ENCODE data around the gene TOM1. TPM values are rescaled to one million over a fixed set of nuclear protein-coding genes. Genes with fewer than 3 reads are reported as not detected.

The TOM1 gene
- total and polyA plus RNA-seq, 2 donors (not counting 1 experiment from before 2014, with no cell fraction given) = 25.3 to 53.2 TPM

GRCh38 chr22:35367331-35367886 is 67.7 kb downstream of the TOM1 start:
- 1% methylated on average over 9 of the region's 9 CpGs for WGBS (ENCODE audit: insufficient coverage)
- Histone ChIP-seq H3K4me2 (replicated peaks; ENCODE audit: low read depth, low read length, poor library complexity, severe bottlenecking) (peak overlapping the region; percentile 61), H3K36me3 (replicated peaks in 1 of 2; ENCODE audit: control extremely low read depth in 1 of 2, control insufficient read depth in 1 of 2, extremely low read depth in 1 of 2, insufficient read depth in 2 of 2, low read length in 1 of 2) (no peaks in the 10 kb centered on the region), H3K27me3 (replicated peaks in 1 of 4; ENCODE audit: control extremely low read depth in 1 of 4, control insufficient read depth in 3 of 4, insufficient read depth in 4 of 4, low read length in 3 of 4) (no peaks in the 10 kb centered on the region), H3K9me3 (ENCODE audit: control extremely low read depth in 1 of 3, control insufficient read depth in 2 of 3, insufficient read depth in 1 of 3, low read length in 2 of 3) (peaks cover 0 to 6% (median 0%) of the 10 kb centered on the region in 3 donors), H3K79me2 (ENCODE audit: control insufficient read depth, insufficient read depth, low read length) (no peaks in the 10 kb centered on the region), H3K4me3 (ENCODE audit: control extremely low read depth in 1 of 5, extremely low read depth in 1 of 5, insufficient read depth in 1 of 5, low read depth in 2 of 5, low read length in 4 of 5) (peak overlapping the region in 1 of 5 experiments; percentile 5), H3K27ac (ENCODE audit: low read length in 2 of 2) (peak overlapping the region; percentile 37 to 67), H4K20me1 (ENCODE audit: control insufficient read depth, insufficient read depth, low read length, poor library complexity, severe bottlenecking) (no peaks in the 10 kb centered on the region), H3K4me1 (ENCODE audit: control insufficient read depth in 2 of 2, insufficient read depth in 2 of 2, low read length in 2 of 2) (peaks cover 30 to 59% of the 10 kb centered on the region in 2 donors), H2AFZ (ENCODE audit: insufficient read depth, low read depth, low read length, poor library complexity, severe bottlenecking) (peak overlapping the region; percentile 3), H3K9ac (ENCODE audit: low read length) (no peak overlapping the region)
- Mint-ChIP-seq H3K4me3 (peak overlapping the region; percentile 65), H3K27me3 (no peaks in the 10 kb centered on the region), H3K4me1 (peaks cover 49% of the 10 kb centered on the region), H3K27ac (peak overlapping the region; percentile 81), H3K9me3 (ENCODE audit: insufficient read depth) (no peaks in the 10 kb centered on the region)
- ChIA-PET POLR2A (interaction anchor here (0.5 to 2.1 kb wide), 4 partner anchors 10 to 43 kb away, joined by 3 to 6 read pairs (median 6); no protein-coding TSS in a partner anchor), CTCF (interaction anchor here (1.0 to 2.4 kb wide), 4 partner anchors 8 to 44 kb away, joined by 3 to 31 read pairs (median 4); no protein-coding TSS in a partner anchor)
- intact Hi-C loops (cut with micrococcal nuclease) = loop anchor here (1.0 kb wide), 3 partner anchors 10 to 43 kb away; no protein-coding TSS in a partner anchor
- TF ChIP-seq EZH2 (IDR thresholded peaks at IDR 0.05; ENCODE audit: borderline replicate concordance, insufficient read depth, low read depth, low read length, poor library complexity, severe bottlenecking) = no peak
- peak; percentile 28 for TF ChIP-seq CTCF (IDR thresholded peaks at IDR 0.05)
- ATAC-seq (ENCODE audit: low read depth) = peak; percentile 88
- peak; percentile 89 for DNase-seq

DNA sequence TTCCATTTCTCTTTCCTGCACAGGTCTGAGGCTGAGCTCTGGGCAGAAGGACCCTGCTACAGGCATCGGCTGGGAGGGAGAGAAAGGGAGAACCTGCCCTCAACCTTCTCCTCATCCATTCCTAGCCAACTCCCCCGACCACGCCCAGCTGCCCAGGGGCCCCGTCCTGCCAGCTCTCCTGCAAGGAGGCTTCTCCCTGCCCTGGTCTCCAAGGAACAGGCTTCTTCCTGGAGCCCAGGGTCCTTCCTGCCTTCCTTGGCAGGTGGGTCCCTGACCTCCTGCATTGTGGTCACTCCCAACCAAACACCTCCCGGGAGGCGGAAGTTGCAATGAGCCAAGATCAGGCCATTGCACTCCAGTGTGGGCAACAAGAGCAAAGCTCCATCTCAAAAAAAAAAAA is 68.7 kb downstream of the TOM1 start:
- Histone ChIP-seq H3K27ac (ENCODE audit: low read length in 2 of 2) (no peak overlapping the region), H3K4me2 (replicated peaks; ENCODE audit: low read depth, low read length, poor library complexity, severe bottlenecking) (no peak overlapping the region), H2AFZ (ENCODE audit: insufficient read depth, low read depth, low read length, poor library complexity, severe bottlenecking) (no peak overlapping the region), H3K27me3 (replicated peaks in 1 of 4; ENCODE audit: control extremely low read depth in 1 of 4, control insufficient read depth in 3 of 4, insufficient read depth in 4 of 4, low read length in 3 of 4) (no peaks in the 10 kb centered on the region), H3K79me2 (ENCODE audit: control insufficient read depth, insufficient read depth, low read length) (no peaks in the 10 kb centered on the region), H3K9ac (ENCODE audit: low read length) (no peak overlapping the region), H3K9me3 (ENCODE audit: control extremely low read depth in 1 of 3, control insufficient read depth in 2 of 3, insufficient read depth in 1 of 3, low read length in 2 of 3) (peaks cover 0 to 6% (median 0%) of the 10 kb centered on the region in 3 donors), H3K36me3 (replicated peaks in 1 of 2; ENCODE audit: control extremely low read depth in 1 of 2, control insufficient read depth in 1 of 2, extremely low read depth in 1 of 2, insufficient read depth in 2 of 2, low read length in 1 of 2) (no peaks in the 10 kb centered on the region), H3K4me3 (ENCODE audit: control extremely low read depth in 1 of 5, extremely low read depth in 1 of 5, insufficient read depth in 1 of 5, low read depth in 2 of 5, low read length in 4 of 5) (no peak overlapping the region), H4K20me1 (ENCODE audit: control insufficient read depth, insufficient read depth, low read length, poor library complexity, severe bottlenecking) (no peaks in the 10 kb centered on the region), H3K4me1 (ENCODE audit: control insufficient read depth in 2 of 2, insufficient read depth in 2 of 2, low read length in 2 of 2) (peaks cover 25 to 49% of the 10 kb centered on the region in 2 donors)
- TF ChIP-seq EZH2 (IDR thresholded peaks at IDR 0.05; ENCODE audit: borderline replicate concordance, insufficient read depth, low read depth, low read length, poor library complexity, severe bottlenecking) = no peak
- no peak for TF ChIP-seq CTCF (IDR thresholded peaks at IDR 0.05)
- H3K27me3 Mint-ChIP-seq = no peaks in the 10 kb centered on the region
- H3K27ac Mint-ChIP-seq = no peak overlapping the region
- ChIA-PET CTCF (interaction anchor here (0.9 to 2.4 kb wide), 3 partner anchors 10 to 43 kb away, joined by 3 to 31 read pairs (median 4); no protein-coding TSS in a partner anchor), POLR2A (interaction anchor here (2.1 kb wide), 2 partner anchors 15 to 42 kb away, joined by 5 to 6 read pairs; no protein-coding TSS in a partner anchor)
- DNase-seq (no peak), ATAC-seq (ENCODE audit: low read depth) (no peak)
- peaks cover 44% of the 10 kb centered on the region for H3K4me1 Mint-ChIP-seq
- H3K9me3 Mint-ChIP-seq (ENCODE audit: insufficient read depth) = no peaks in the 10 kb centered on the region
- 92% methylated on average over 5 of the region's 6 CpGs for WGBS (ENCODE audit: insufficient coverage)
- intact Hi-C loops (cut with micrococcal nuclease) = no loop called here
- H3K4me3 Mint-ChIP-seq = no peak overlapping the region

All from B cell (primary cell).